Activated CD8-positive, alpha-beta memory T cell treated with anti-CD3 and anti-CD28 coated beads for 48 hours (primary cell): ENCODE results near the gene MARCHF3.
"Not testable (repeated sequence)": the region's sequence is repeated elsewhere in the genome, so short reads cannot be mapped to it uniquely, and the experiment has no call there.

Source experiments
- DNase-seq, 3 experiments: peaks; one replicate each; pipeline ENCODE4 v3.0.0-alpha.2; 2020; ENCODE audit warnings: low read depth in 2 of 3, low spot score in 2 of 3

Gene MARCHF3

DNA sequence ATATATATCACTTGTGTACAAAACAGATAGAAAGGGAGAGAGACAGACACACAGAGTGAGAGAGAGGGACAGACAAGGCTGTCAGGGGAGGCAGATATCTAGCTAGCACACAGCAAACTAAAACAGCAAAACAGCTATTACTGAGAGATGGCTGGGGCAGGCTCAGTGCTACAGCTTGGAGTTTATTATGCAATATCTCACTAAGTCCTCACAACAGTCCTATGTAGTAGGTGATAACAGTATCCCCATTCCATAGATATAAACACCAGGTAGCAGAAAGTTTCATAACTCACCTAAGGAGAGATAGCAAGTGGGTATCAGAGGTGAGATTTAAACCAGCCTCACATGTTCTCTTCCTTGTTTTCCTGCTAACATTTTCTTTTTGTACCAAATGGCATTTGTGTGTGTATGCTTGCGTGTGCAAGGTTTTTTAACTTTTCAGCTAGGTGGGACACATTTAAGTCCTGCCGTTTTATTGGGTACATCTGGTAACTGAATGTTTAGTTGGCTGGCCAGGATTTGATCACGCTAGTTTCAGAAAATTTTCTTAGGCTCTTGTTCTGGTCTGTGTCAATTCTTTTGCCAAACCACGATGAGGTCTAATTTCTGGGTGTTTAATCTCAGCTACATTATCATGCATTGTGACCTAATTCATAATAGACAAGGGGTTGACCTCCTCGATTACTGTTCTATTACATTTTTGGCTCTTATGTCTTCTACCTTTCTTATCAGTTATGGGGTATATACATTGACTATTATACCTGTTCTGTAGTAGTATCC lies 148.3 kb downstream of the MARCHF3 start:
- DNase-seq: no peak

- DNase-seq: no peak
Observed at GRCh38 chr5:126878634-126879033, 151.7 kb downstream of the MARCHF3 start.

DNA sequence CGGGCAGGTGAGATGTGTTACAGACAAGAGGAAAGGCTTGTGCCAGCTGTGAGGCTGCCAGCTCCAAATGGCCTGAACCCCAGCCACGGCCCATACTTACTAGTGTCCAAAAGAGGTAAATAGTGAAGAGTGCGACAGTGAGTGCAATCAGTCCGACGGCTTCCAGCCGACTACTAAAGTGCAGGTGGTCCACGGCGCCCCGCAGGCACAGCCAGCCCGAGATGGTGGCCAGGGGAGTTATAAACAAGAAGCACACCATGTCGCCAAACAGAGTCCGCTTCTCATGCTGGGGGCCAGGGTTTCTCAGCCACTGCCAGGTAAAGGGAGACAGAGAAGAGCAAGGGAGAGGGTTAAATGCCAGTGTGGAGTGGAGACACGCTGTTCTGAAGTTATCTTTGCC lies 152.3 kb downstream of the MARCHF3 start:
- DNase-seq: no peak

DNA sequence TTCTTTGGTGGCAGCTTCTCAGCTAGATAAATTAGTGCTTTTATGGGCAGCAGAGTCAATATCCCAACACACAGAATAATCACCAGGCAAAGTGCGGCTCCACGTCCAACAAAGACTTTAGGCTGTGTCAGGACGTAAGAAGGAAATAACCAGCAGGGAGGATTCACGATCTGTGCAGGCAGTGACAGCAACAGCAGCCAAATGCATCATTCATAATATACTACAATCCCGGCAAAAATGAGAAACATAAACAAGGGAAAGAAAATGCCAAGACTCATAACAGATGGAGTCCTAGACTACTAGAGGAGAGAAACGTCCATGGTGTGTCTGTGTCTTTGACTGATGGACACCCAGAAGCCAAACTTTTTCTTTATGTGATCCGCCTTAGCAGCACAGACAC lies 152.8 kb downstream of the MARCHF3 start:
- DNase-seq: no peak

DNA sequence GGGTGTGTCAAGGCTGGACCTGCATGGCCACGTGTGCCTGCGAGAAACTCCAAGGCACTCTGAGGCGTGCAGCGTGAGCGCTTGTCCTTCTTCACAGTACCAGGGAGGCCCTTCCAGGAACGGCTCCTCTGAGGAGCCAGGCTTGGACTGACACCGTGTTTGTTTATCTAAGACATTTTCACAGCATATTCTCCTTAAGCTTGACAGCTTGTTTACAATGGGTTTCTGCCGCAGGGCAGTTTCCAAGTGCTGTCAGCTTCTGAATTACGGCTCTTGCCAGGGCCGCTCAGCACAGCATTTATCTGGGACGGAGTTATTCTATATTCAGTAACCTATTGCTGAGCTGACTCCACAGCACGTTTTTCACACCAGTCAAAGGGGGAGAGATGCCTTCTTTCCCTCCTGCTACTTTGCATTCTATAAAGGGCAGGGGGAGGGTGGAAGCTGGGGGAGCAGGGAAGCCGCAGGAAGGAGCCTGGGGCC lies 155.0 kb downstream of the MARCHF3 start:
- DNase-seq: no peak

- no peak for DNase-seq
Observed at GRCh38 chr5:126872561-126873354, 157.6 kb downstream of the MARCHF3 start.

DNA sequence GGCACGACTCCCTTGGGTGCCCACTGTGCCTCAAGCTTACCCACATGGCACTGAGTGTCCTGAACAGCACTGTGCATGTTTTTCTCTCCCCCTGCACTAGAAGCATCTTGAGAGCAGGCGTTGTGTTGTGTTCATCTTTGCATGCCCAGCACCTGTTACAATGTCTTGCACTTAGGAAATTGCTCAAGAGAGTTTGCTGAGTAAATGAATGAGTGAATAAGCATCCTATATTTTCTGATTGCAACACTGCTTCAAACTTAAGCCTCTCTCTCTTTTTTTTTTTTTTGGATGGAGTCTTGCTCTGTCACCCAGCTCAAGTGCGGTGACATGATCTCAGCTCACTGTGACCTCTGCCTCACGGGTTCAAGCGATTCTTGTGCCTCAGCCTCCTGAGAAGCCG lies 158.9 kb downstream of the MARCHF3 start:
- DNase-seq: no peak

GRCh38 chr5:126869005-126869451 lies 161.3 kb downstream of the MARCHF3 start:
- DNase-seq: no peak

GRCh38 chr5:126868338-126869004 lies 161.9 kb downstream of the MARCHF3 start:
- DNase-seq: no peak

DNA sequence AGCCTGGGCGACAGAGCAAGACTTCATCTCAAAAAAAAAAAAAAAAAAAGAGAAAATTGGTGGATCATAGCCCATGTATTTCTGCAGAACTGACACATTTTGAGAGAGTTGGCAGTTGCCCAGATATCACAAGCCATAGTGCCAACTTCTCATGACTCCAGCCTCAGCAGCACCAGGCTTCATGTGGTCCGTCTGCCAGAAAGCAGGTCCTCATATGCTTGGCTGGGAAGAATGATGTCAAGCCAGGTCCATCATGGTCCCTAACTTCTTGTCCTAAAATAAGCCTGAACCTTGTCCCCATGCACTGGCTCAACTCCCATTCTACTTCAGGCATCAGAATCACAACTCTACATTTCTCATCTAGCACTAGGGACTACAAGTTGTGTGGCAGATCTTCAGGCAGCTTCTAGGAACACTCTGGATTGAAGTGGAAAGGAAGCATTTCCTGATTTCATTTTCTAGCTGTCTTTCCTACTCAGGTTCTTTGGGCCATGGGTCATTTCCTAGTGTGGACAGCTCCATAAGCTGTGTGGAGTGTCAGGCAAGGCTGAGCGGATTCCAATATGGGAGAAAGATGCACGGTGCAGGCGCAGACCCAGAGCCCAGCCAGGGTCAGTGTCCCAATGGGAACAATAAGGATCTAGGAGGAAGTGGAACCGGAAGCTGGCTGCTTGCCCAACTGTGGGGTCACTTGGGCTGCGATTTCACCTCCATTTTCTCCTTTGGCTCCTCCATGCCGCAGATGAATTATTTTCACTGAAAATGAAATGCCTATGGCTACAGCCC lies 163.3 kb downstream of the MARCHF3 start:
- no peak for DNase-seq

DNA sequence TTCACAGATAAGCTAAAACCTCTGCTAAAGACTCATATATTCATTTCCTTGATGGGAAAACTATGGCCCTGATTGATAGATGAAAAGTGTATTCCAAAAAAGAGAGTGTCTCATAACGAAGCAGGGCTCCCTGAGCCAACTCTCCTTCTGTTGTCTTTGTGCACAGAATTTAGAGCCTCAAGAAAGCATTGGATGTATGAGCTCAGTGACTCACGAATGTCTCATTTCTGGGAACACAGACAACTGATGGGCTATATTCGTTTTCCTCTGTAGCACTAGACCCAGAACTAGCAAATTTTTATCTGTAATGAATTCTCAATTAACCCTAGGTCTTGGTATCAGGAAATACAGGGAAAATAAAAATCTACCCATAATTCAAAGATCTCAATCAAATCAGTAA lies 165.1 kb downstream of the MARCHF3 start:
- DNase-seq: no peak

DNA sequence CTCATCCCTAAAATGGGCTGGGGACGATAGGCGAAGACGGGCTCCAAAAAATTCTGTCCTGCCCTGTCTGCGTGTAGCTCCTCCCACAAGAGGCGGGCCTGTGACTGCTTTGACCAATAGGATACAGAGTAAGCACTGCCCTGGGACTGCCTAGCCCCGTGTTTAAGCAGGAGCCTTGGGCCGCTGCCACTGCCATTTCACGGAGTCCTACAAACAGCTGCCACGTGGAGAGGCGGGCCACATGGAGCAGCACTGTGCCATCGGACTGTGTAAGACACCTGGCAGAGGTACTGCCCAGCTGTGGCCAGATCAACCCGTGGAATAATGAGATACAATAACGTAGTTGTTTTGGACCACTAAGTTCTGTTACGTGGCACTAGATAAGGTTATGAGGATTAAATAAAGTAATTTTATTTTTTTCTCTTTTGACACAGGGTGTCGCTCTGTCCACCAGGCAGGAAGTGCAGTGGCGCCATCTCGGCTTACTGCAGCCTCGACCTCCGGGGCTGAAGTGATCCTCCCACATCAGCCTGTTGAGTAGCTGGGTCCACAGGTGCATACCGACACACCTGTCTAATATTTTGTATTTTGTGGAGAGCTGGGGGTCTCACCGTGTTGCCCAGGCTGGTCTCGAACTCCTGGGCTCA lies 166.2 kb downstream of the MARCHF3 start:
- DNase-seq: no peak

DNA sequence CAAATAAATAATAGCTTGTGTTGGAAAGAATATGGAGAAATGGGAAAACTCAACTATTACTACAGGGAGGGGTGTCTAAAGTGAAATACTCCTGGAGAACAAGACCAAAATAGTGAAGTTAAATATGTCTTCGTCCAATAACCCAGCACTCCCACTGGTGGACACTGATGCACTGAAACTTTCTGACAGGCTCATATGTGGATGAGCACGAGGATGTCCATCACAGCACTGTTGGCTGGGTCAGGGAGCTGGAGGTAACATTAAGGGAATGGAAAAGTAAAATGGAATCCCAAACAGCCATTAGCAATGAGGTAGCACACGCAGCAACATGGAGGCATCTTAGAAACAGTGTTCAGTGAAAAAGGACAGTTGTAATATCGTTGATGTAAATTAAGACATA lies 167.0 kb downstream of the MARCHF3 start:
- DNase-seq: no peak

- DNase-seq: no peak
Observed at GRCh38 chr5:126858441-126858840, 171.9 kb downstream of the MARCHF3 start.

DNA sequence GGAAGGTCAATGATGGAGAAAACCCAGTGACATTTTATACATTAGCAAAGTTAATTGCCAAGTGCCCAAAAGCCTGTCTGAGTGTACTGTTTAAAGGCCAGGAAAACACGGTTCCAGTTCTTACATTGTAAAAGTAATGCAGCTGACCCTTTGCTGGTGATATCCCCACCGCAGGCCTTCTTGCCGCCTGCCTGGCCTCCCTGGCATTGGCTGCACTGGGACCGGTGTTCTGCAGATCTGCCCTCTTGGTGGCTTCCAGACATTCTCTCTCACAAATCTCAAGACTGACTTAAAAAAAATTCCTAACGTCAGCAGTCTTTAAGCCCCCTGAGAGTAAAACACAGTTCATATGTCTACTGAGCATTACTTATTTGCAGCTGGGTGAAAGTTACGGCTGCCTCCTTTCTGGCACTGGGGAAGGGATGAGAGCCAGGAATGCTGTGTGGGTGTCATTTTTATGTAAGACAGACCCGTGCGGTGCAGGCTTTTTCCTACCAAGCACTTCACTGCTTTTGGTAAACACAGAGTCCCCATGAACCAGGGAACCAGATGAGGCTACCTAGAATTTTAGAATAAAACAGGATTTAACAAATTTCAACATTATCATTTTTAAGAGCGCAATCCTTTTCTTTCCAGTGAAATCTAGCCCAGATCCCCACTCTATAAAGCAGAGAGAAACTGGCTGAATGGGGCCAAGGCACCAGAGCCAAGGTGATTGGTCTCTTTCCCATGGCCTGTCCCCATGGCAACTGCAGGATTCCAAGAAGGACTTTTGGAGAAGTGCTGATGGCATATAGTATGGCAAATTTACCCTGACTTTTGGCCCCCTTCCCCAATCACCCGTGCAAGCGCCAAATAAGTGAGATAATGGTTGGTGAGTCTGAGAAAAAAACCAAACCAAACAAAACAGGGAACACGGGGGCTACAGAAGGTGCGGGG lies 172.6 kb downstream of the MARCHF3 start:
- DNase-seq: no peak

DNA sequence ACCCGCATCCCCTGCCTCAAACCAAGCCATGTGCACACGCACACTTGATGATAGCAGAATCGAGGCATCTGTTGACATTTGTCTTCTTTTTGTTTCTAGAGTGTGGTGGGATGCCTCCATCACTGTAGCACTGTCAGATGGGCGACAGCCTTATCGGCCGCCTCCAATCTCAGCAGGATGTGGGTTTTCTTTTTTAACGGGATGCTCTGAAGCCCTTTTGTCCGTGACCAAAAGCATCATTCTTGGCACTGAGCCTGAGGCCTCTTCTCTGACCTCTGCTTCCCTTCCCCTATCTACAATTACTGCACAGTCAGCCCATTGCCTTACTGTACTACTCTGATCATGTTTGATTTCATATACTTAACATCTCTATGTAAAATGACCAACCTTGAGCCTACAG lies 175.1 kb downstream of the MARCHF3 start:
- DNase-seq: no peak

- no peak for DNase-seq
Observed at GRCh38 chr5:126854526-126855110, 175.7 kb downstream of the MARCHF3 start.

GRCh38 chr5:126853541-126854307 lies 176.6 kb downstream of the MARCHF3 start:
- not testable (repeated sequence) for DNase-seq
